GM12874 (cell line): ENCODE data around the gene MRPL45.

Source experiments
- CTCF ChIP-seq: IDR thresholded peaks from 2 replicates; pipeline ENCODE4 v1.5.1; 2011; ENCODE audit warnings: low read depth, mild to moderate bottlenecking, control low read depth, low read length, moderate library complexity; ENCODE audit not compliant: insufficient read depth

Gene MRPL45

GRCh38 chr17:38338535-38338934 lies 41.6 kb downstream of the MRPL45 start:
- no peak for TF ChIP-seq CTCF

- no peak for TF ChIP-seq CTCF
These were observed 42.9 kb downstream of the MRPL45 start for GRCh38 chr17:38339891-38340290.

- TF ChIP-seq CTCF, result no peak
These were observed 44.2 kb downstream of the MRPL45 start for GRCh38 chr17:38341035-38341721.

- TF ChIP-seq CTCF, result no peak
These were observed 46.1 kb downstream of the MRPL45 start for GRCh38 chr17:38342886-38343607.

- no peak for TF ChIP-seq CTCF
These were observed 46.8 kb downstream of the MRPL45 start, which contains the start of gene GPR179 for GRCh38 chr17:38343608-38344419. Gene GPR179, minus strand, starts transcription at chr17:38343956. Its CDS starts 167 bp downstream, at chr17:38343789.

- no peak for TF ChIP-seq CTCF
These were observed 47.4 kb downstream of the MRPL45 start for GRCh38 chr17:38344420-38344745.

GRCh38 chr17:38345743-38346142 lies 48.8 kb downstream of the MRPL45 start:
- no peak for TF ChIP-seq CTCF
